ENCODE results near the gene GLRB.

- TF ChIP-seq CTCF (IDR thresholded peaks at IDR 0.05), result no peak
- no peak for TF ChIP-seq POLR2AphosphoS5 (IDR thresholded peaks at IDR 0.05)
- TF ChIP-seq POLR2A (IDR thresholded peaks at IDR 0.05), result no peak
- TF ChIP-seq EP300 (IDR thresholded peaks at IDR 0.05), result no peak
Measured at GRCh38 chr4:157035471-157035870, 40.5 kb upstream of the GLRB start.

Measured in sigmoid colon (tissue), 4 donors.